Breast epithelium (tissue), 4 donors: Measurements from ENCODE around the gene FUNDC2. TPM values are rescaled to one million over a fixed set of nuclear protein-coding genes. Genes with fewer than 3 reads are reported as not detected.

Experiments used
- DNase-seq, 2 donors: peaks; one replicate each; pipeline ENCODE4 v3.0.0-alpha.2; 2019; ENCODE audit warnings: low spot score in 2 of 2
- H3K27ac ChIP-seq, 2 donors: fragments of 200-600 bp; sonication (generic) in 1 of 2; one replicate each; pipeline ENCODE4 v1.5.1; 2016 to 2019; ENCODE audit warnings: mild to moderate bottlenecking in 1 of 2
- H3K27me3 ChIP-seq, 2 donors: fragments of 200-600 bp; sonication (generic) in 1 of 2; one replicate each; pipeline versions ENCODE4 v1.5.1 to v1.6.0; 2017 to 2019; ENCODE audit warnings: control low read depth in 1 of 2, mild to moderate bottlenecking in 1 of 2
- H3K36me3 ChIP-seq: fragments of 200-600 bp; one replicate; pipeline ENCODE4 v1.5.1; 2019
- H3K4me1 ChIP-seq, 2 donors: fragments of 200-600 bp; sonication (generic); one replicate each; pipeline ENCODE4 v1.5.1; 2016 to 2019; ENCODE audit warnings: control low read depth in 1 of 2
- H3K4me3 ChIP-seq, 3 donors: fragments of 200-600 bp; sonication (generic); 1 replicate in 2 of 3; 2 replicates in 1 of 3; pipeline ENCODE4 v1.5.1; 2016 to 2019; ENCODE audit warnings: mild to moderate bottlenecking in 3 of 3, moderate library complexity in 2 of 3
- H3K9me3 ChIP-seq, 2 donors: fragments of 200-600 bp; sonication (generic) in 1 of 2; one replicate each; pipeline ENCODE4 v1.5.1; 2016 to 2019; ENCODE audit warnings: control low read depth in 1 of 2
- POLR2A ChIP-seq: fragments of 450-650 bp; IDR thresholded peaks from one replicate; pipeline ENCODE4 v1.6.1; 2016; ENCODE audit warnings: antibody characterized with exemption, mild to moderate bottlenecking, moderate library complexity
- POLR2AphosphoS5 ChIP-seq, 3 donors: sonication (generic); formaldehyde crosslinking; IDR thresholded peaks; one replicate each; pipeline ENCODE4 v1.6.1; 2017; ENCODE audit warnings: antibody characterized with exemption in 3 of 3
- intact Hi-C: fragments of 100-400 bp; cut with DNase I; formaldehyde crosslinking; loops from one replicate; pipeline ENCODE4 v1.15.1; 2023; ENCODE audit warnings: low total_unique reads
- total RNA-seq, 3 donors: library from RNA; depleted of rRNA; stranded (reverse); fragments of >200 nt; gene quantifications; one replicate each; pipeline ENCODE4 v1.1.0, GENCODE V29; 2016
- TF ChIP-seq, protein P1 (sequence below), 3 donors: fragments of 450-650 bp; IDR thresholded peaks; one replicate each; pipeline ENCODE4 v1.5.1; 2016 to 2017; ENCODE audit warnings: antibody characterized with exemption in 3 of 3, mild to moderate bottlenecking in 3 of 3, moderate library complexity in 3 of 3

The FUNDC2 gene
- total RNA-seq, 3 donors from 2014 or later, result 76.7 to 99.0 (median 81.0) TPM

DNA sequence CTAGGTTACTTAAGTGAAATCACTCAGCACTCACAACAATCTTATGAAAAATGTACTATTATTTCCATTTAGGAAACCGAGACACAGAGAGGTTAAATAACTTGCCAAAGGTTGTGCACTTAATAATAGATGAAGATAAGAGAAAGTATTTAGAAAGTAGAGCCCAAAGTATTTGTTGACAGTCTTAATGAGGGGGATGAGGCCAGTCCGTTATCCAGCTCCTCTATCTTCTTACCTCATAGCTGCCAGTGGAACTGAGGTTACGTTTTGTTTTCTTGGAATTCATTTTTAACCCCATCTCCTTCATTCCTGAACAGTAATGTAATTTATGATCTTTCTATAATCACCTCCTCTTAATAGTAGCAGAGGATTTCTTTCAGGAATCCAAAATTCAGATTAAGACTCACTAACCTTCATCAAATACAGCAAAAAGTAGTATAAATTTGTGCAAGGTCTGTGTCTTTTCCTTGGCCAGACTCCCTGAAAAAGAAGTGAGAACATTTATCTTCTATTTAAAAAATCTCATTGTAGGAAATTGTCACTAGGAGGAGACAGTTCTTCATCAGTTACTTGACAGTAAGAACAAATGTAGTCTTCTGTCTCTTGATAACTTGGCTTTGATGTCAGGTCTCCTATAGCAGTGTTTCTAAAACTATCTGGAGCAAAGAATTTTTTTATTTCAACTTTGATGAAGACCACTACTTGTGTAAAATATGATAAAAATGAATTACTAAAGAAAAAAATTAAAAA is 39.6 kb upstream of the FUNDC2 start:
- Histone ChIP-seq H3K27ac (no peak overlapping the region), H3K36me3 (no peaks in the 10 kb centered on the region), H3K4me3 (no peak overlapping the region), H3K27me3 (no peaks in the 10 kb centered on the region), H3K9me3 (no peaks in the 10 kb centered on the region), H3K4me1 (no peaks in the 10 kb centered on the region)
- no peak for DNase-seq
- TF ChIP-seq POLR2AphosphoS5 (IDR thresholded peaks at IDR 0.05), result no peak
- TF ChIP-seq, protein P1, sequence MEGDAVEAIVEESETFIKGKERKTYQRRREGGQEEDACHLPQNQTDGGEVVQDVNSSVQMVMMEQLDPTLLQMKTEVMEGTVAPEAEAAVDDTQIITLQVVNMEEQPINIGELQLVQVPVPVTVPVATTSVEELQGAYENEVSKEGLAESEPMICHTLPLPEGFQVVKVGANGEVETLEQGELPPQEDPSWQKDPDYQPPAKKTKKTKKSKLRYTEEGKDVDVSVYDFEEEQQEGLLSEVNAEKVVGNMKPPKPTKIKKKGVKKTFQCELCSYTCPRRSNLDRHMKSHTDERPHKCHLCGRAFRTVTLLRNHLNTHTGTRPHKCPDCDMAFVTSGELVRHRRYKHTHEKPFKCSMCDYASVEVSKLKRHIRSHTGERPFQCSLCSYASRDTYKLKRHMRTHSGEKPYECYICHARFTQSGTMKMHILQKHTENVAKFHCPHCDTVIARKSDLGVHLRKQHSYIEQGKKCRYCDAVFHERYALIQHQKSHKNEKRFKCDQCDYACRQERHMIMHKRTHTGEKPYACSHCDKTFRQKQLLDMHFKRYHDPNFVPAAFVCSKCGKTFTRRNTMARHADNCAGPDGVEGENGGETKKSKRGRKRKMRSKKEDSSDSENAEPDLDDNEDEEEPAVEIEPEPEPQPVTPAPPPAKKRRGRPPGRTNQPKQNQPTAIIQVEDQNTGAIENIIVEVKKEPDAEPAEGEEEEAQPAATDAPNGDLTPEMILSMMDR (IDR thresholded peaks at IDR 0.05), result no peak
- TF ChIP-seq POLR2A, result no peak
- intact Hi-C loops, result no loop called here

DNA sequence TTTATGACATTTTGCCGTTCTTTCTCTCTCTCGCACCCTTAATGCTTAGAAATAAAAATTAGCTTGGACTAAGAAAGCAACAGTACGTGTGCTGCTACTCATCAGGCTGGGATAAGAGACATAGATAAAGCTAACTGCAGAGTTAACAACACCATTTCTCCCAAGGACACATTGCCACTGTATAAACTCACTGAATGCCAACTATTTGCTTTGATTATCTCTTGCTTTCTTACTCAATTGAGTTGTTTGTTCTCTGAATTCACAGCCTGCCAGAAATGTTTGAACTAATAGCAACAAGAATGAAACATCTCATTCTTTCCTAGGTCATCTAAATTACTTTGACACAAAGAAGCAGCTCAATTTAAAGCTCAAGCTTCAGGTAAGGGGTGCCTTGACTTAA is 38.7 kb upstream of the FUNDC2 start:
- Histone ChIP-seq H3K36me3 (no peaks in the 10 kb centered on the region), H3K9me3 (no peaks in the 10 kb centered on the region), H3K4me1 (no peaks in the 10 kb centered on the region), H3K27me3 (no peaks in the 10 kb centered on the region), H3K27ac (no peak overlapping the region), H3K4me3 (no peak overlapping the region)
- intact Hi-C loops, result no loop called here
- DNase-seq, result no peak
- no peak for TF ChIP-seq POLR2AphosphoS5 (IDR thresholded peaks at IDR 0.05)

DNA sequence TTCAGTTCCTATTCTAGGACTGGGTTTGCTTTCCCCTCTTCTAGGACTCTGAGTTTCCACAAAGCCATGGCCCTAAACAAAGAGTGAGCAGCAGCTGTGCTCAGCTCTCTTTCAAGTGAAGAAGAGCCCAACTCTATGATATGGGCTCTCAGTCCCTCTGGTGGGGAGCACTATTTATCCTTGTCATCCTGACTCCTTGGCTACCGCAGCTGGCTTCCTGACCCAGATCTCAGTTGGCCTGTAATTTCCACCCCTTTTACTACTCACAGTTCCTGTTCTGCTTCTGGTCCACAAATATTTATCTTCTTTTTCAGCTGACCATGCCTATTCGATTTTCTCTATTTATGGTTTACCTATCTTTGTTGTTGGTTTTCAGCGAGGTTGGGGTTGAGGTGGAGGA is 37.9 kb upstream of the FUNDC2 start:
- H3K9me3 ChIP-seq, result no peaks in the 10 kb centered on the region
- no peak overlapping the region for H3K4me3 ChIP-seq
- TF ChIP-seq, protein P1 (IDR thresholded peaks at IDR 0.05), result no peak
- TF ChIP-seq POLR2AphosphoS5 (IDR thresholded peaks at IDR 0.05), result no peak
- no peak for TF ChIP-seq POLR2A
- H3K27me3 ChIP-seq, result no peaks in the 10 kb centered on the region
- intact Hi-C loops, result no loop called here
- H3K36me3 ChIP-seq, result no peaks in the 10 kb centered on the region
- H3K27ac ChIP-seq, result no peak overlapping the region
- DNase-seq, result no peak
- H3K4me1 ChIP-seq, result no peaks in the 10 kb centered on the region

DNA sequence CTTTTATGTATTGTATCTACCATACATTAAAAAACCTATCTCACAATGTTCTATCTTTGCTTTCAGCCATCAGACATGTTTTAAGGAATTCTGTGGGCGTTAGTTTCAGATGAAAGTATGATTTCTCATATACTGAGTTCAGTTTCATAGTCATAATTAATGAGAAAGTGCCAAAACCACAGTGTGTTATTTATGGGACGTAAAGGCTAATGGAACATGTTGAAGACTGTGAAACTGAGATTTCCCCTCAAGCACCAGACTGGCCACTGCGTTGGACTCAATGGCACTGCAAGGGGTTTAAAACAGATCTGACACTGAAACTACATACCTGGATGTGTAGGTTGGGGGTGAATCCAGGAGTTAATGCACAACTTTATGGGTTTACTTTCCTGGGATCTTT is 36.1 kb upstream of the FUNDC2 start:
- no peak for DNase-seq
- H3K9me3 ChIP-seq, result no peaks in the 10 kb centered on the region
- H3K27me3 ChIP-seq, result no peaks in the 10 kb centered on the region
- no peaks in the 10 kb centered on the region for H3K4me1 ChIP-seq
- H3K27ac ChIP-seq, result no peak overlapping the region
- H3K36me3 ChIP-seq, result no peaks in the 10 kb centered on the region
- TF ChIP-seq POLR2AphosphoS5 (IDR thresholded peaks at IDR 0.05) (no peak), POLR2A (no peak)
- TF ChIP-seq, protein P1 (IDR thresholded peaks at IDR 0.05), result no peak
- H3K4me3 ChIP-seq, result no peak overlapping the region
- intact Hi-C loops, result no loop called here

DNA sequence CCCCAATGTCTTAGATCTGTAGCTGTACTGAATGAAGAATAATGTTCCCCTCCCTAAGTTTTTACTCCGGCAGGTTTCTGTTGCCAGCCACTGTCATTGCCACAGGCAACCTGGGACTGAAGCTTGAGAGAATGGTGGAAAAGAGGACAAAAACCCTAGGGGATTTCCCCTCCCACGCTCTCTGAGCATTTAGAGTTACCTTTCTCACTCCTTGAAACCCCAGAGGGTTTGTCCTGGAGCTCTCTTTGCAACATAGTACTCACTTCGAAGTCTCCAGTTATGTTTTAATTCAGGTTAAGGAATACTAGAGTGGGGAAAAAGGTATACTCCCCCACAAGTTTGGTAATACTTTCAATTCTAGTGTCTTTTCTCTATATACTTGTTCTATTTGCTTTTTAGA is 35.6 kb upstream of the FUNDC2 start:
- intact Hi-C loops, result no loop called here
- no peak overlapping the region for H3K27ac ChIP-seq
- DNase-seq, result no peak
- H3K9me3 ChIP-seq, result no peaks in the 10 kb centered on the region
- no peaks in the 10 kb centered on the region for H3K4me1 ChIP-seq
- no peaks in the 10 kb centered on the region for H3K36me3 ChIP-seq
- H3K27me3 ChIP-seq, result no peaks in the 10 kb centered on the region
- TF ChIP-seq POLR2A, result no peak
- TF ChIP-seq, protein P1 (IDR thresholded peaks at IDR 0.05), result no peak
- TF ChIP-seq POLR2AphosphoS5 (IDR thresholded peaks at IDR 0.05), result no peak
- H3K4me3 ChIP-seq, result no peak overlapping the region
